IMR-90 (cell line): ENCODE measurements around the gene LTBP4. TPM values are rescaled to one million over a fixed set of nuclear protein-coding genes. Genes with fewer than 3 reads are reported as not detected.

Source experiments
- ATAC-seq: fragments of 200-7000 bp; cut with Tn5 transposase; 2 replicates; pipeline ENCODE4 v1.9.1; 2020; ENCODE audit warnings: low read depth, mild to moderate bottlenecking, moderate library complexity
- BruUV-seq: library from RNA; stranded (reverse); fragments of 400-500 nt; replicated peaks from 2 replicates; lab custom pipeline; 2021; lab: Mats Ljungman, UMichigan
- CTCF ChIA-PET: fragments of 300-600 bp; formaldehyde crosslinking; extraction: SDS; loops from one replicate; lab custom pipeline; 2021; ENCODE audit warnings: antibody characterized with exemption; lab: Yijun Ruan, JAX
- POLR2A ChIA-PET: fragments of 300-600 bp; sonication (Branson Sonifier 250); formaldehyde crosslinking; loops from one replicate; lab custom pipeline; 2022; ENCODE audit warnings: antibody characterized with exemption; ENCODE audit not compliant: unreplicated experiment; lab: Charles Lee
- DNase-seq: peaks from one replicate; pipeline ENCODE4 v3.0.0; 2013
- H2AFZ ChIP-seq: replicated peaks from 2 replicates; pipeline ENCODE3; 2013; ENCODE audit warnings: low read length, mild to moderate bottlenecking; ENCODE audit not compliant: poor library complexity
- H2AK5ac ChIP-seq: 2 replicates; pipeline ENCODE4 v1.6.1; 2013; ENCODE audit warnings: low read depth, low read length, inconsistent platforms
- H2AK9ac ChIP-seq: replicated peaks from 2 replicates; pipeline ENCODE3; 2013; ENCODE audit warnings: mild to moderate bottlenecking, low read depth, low read length, moderate library complexity; ENCODE audit not compliant: poor library complexity
- H2BK120ac ChIP-seq: 2 replicates; pipeline ENCODE4 v1.6.1; 2013; ENCODE audit warnings: low read depth, low read length, inconsistent platforms
- H2BK15ac ChIP-seq: 3 replicates; pipeline ENCODE4 v1.6.1; 2013; ENCODE audit warnings: low read depth, low read length, inconsistent platforms
- H2BK20ac ChIP-seq: 2 replicates; pipeline ENCODE4 v1.6.1; 2013; ENCODE audit warnings: low read depth, mild to moderate bottlenecking, inconsistent platforms, low read length, moderate library complexity
- H2BK5ac ChIP-seq: 2 replicates; pipeline ENCODE4 v1.6.1; 2013; ENCODE audit warnings: mild to moderate bottlenecking, low read depth, low read length, inconsistent platforms; ENCODE audit not compliant: poor library complexity, severe bottlenecking
- H3K14ac ChIP-seq: replicated peaks from 2 replicates; pipeline ENCODE4 v1.6.1; 2013; ENCODE audit warnings: low read depth, low read length, inconsistent platforms
- H3K18ac ChIP-seq: 2 replicates; pipeline ENCODE4 v1.6.1; 2013; ENCODE audit warnings: low read depth, low read length, control low read depth
- H3K23ac ChIP-seq: 2 replicates; pipeline ENCODE4 v1.6.1; 2013; ENCODE audit warnings: low read depth, low read length, inconsistent platforms
- H3K27ac ChIP-seq: 2 replicates; pipeline ENCODE4 v1.5.1; 2013; ENCODE audit warnings: mild to moderate bottlenecking, control low read depth, low read length; ENCODE audit not compliant: insufficient read depth
- H3K27me3 ChIP-seq: 2 replicates; pipeline ENCODE4 v1.6.1; 2013; ENCODE audit warnings: low read length; ENCODE audit not compliant: control insufficient read depth, insufficient read depth
- H3K36me3 ChIP-seq: 2 replicates; pipeline ENCODE4 v1.6.1; 2013; ENCODE audit warnings: low read length, mixed read lengths; ENCODE audit not compliant: control insufficient read depth, insufficient read depth
- H3K4ac ChIP-seq: 2 replicates; pipeline ENCODE4 v1.6.1; 2013; ENCODE audit warnings: low read depth, low read length, inconsistent platforms
- H3K4me1 ChIP-seq: 2 replicates; pipeline ENCODE4 v1.6.1; 2013; ENCODE audit warnings: low read length, mixed read lengths; ENCODE audit not compliant: control insufficient read depth, insufficient read depth
- H3K4me2 ChIP-seq: 2 replicates; pipeline ENCODE4 v1.6.1; 2013; ENCODE audit warnings: low read depth, mild to moderate bottlenecking, control low read depth, low read length, moderate library complexity
- H3K4me3 ChIP-seq: 2 replicates; pipeline ENCODE4 v1.5.1; 2013; ENCODE audit warnings: low read depth, mild to moderate bottlenecking, control low read depth, low read length, moderate library complexity; ENCODE audit not compliant: insufficient read depth
- H3K56ac ChIP-seq: 2 replicates; pipeline ENCODE4 v1.6.1; 2013; ENCODE audit warnings: low read length, inconsistent platforms; ENCODE audit not compliant: insufficient read depth; ENCODE audit errors: extremely low read depth
- H3K79me1 ChIP-seq, 2 experiments: 2 replicates each; pipeline ENCODE4 v1.6.1; 2013; ENCODE audit warnings: low read length in 2 of 2, inconsistent platforms in 1 of 2, low read depth in 1 of 2
- H3K9ac ChIP-seq: 2 replicates; pipeline ENCODE4 v1.6.1; 2013; ENCODE audit warnings: low read depth, low read length, control low read depth
- H3K9me1 ChIP-seq: 2 replicates; pipeline ENCODE4 v1.6.1; 2013; ENCODE audit warnings: low read length, inconsistent platforms; ENCODE audit not compliant: insufficient read depth
- H3K9me3 ChIP-seq: 2 replicates; pipeline ENCODE4 v1.6.1; 2013; ENCODE audit warnings: low read length; ENCODE audit not compliant: control insufficient read depth, insufficient read depth
- H4K20me1 ChIP-seq: 2 replicates; pipeline ENCODE4 v1.6.1; 2013; ENCODE audit warnings: low read length, inconsistent platforms; ENCODE audit not compliant: insufficient read depth
- H4K5ac ChIP-seq: 2 replicates; pipeline ENCODE4 v1.6.1; 2013; ENCODE audit warnings: mild to moderate bottlenecking, low read depth, low read length, control low read depth
- H4K8ac ChIP-seq, 2 experiments: 2 replicates each; pipeline ENCODE4 v1.6.1; 2013; ENCODE audit warnings: low read depth in 2 of 2, low read length in 2 of 2, control low read depth in 1 of 2, inconsistent platforms in 1 of 2
- H4K91ac ChIP-seq: 2 replicates; pipeline ENCODE4 v1.6.1; 2013; ENCODE audit warnings: low read depth, low read length, inconsistent platforms; ENCODE audit not compliant: insufficient read depth
- CEBPB ChIP-seq: IDR thresholded peaks from 2 replicates; pipeline ENCODE4 v1.6.1; 2012; ENCODE audit warnings: low read depth, low read length, improper control_type of control experiment
- CHD1 ChIP-seq: IDR thresholded peaks from 2 replicates; pipeline ENCODE4 v1.6.1; 2012; ENCODE audit warnings: low read depth, low read length, improper control_type of control experiment
- MAFK ChIP-seq: IDR thresholded peaks from 2 replicates; pipeline ENCODE4 v1.6.1; 2012; ENCODE audit warnings: low read depth, low read length, improper control_type of control experiment
- MAZ ChIP-seq: IDR thresholded peaks from 2 replicates; pipeline ENCODE4 v1.6.1; 2012; ENCODE audit warnings: low read depth, mild to moderate bottlenecking, low read length, improper control_type of control experiment, moderate library complexity, borderline replicate concordance
- MXI1 ChIP-seq: IDR thresholded peaks from 2 replicates; pipeline ENCODE4 v1.6.1; 2012; ENCODE audit warnings: low read depth, mild to moderate bottlenecking, low read length, moderate library complexity, borderline replicate concordance
- NFE2L2 ChIP-seq: fragments of 150-350 bp; IDR thresholded peaks from 2 replicates; pipeline ENCODE4 v1.6.1; 2016; ENCODE audit warnings: low read depth, mild to moderate bottlenecking, low read length
- POLR2A ChIP-seq: IDR thresholded peaks from 2 replicates; pipeline ENCODE4 v1.6.1; 2012; ENCODE audit warnings: mild to moderate bottlenecking, low read depth, low read length
- RAD21 ChIP-seq: IDR thresholded peaks from 2 replicates; pipeline ENCODE4 v1.6.1; 2012; ENCODE audit warnings: low read length, improper control_type of control experiment
- RFX5 ChIP-seq: IDR thresholded peaks from 2 replicates; pipeline ENCODE4 v1.8.0; 2012; ENCODE audit warnings: low read depth, mild to moderate bottlenecking, low read length, moderate library complexity
- WGBS, 2 experiments: methylation state at CpG; one replicate each; pipeline versions ENCODE4 v1.1.5 to v1.1.7; 2013; ENCODE audit warnings: missing lambda C conversion rate in 2 of 2; ENCODE audit not compliant: insufficient read length in 1 of 2; ENCODE audit errors: extremely low coverage in 2 of 2; 5-methylcytosine and 5-hydroxymethylcytosine counted together
- dilution Hi-C: fragments of 300-500 bp; cut with HindIII; formaldehyde crosslinking; loops from one replicate; pipeline ENCODE4 v1.14.3; 2018; ENCODE audit warnings: low sequenced_read_pairs; ENCODE audit not compliant: unreplicated experiment
- in situ Hi-C: fragments of 300-500 bp; cut with MboI; formaldehyde crosslinking; loops from 3 replicates; pipeline ENCODE4 v1.14.3; 2019; ENCODE audit warnings: low sequenced_read_pairs, inconsistent platforms, mixed read lengths
- intact Hi-C: fragments of 100-400 bp; cut with micrococcal nuclease; formaldehyde crosslinking; loops from 2 replicates; pipeline ENCODE4 v1.10.0; 2022
- polyA plus RNA-seq, 3 experiments: library from polyadenylated mRNA; depleted of rRNA; stranded (reverse); fragments of >200 nt; gene quantifications; 2 replicates each; pipeline ENCODE4 v1.2.3, GENCODE V29; 2012; ENCODE audit warnings: low replicate concordance in 1 of 3
- total RNA-seq: library from RNA; depleted of rRNA; stranded (reverse); fragments of >200 nt; gene quantifications from 2 replicates; pipeline ENCODE4 v1.2.3, GENCODE V29; 2012
- TF ChIP-seq, protein P1 (sequence below): fragments of 150-350 bp; IDR thresholded peaks from 2 replicates; pipeline ENCODE4 v1.6.1; 2016; ENCODE audit warnings: low read depth, mild to moderate bottlenecking, low read length, moderate library complexity, borderline replicate concordance
- TF ChIP-seq, protein P2 (sequence below): fragments of 150-350 bp; IDR thresholded peaks from 2 replicates; pipeline ENCODE4 v1.6.1; 2017; ENCODE audit warnings: mild to moderate bottlenecking, antibody characterized with exemption, low read length, low read depth

LTBP4 gene
- total and polyA plus RNA-seq, 2 of the 4 experiments (the other 2 are of a cell fraction) = 14.7 to 70.3 TPM

- no peak for TF ChIP-seq RFX5
Measured at GRCh38 chr19:40610396-40611064, 9.4 kb downstream of the LTBP4 start (continued).

DNA sequence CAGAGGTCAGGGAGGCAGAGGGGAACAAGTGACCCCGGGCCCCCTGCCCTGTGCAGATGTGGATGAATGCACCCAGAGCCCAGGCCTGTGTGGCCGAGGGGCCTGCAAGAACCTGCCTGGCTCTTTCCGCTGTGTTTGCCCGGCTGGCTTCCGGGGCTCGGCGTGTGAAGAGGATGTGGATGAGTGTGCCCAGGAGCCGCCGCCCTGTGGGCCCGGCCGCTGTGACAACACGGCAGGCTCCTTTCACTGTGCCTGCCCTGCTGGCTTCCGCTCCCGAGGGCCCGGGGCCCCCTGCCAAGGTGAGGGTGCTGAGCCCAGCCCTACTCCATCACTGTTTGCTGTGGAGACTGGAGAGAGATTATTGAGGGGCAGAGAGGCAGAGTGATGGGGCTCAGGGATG is 9.9 kb downstream of the LTBP4 start:
- Histone ChIP-seq H3K18ac (no peak overlapping the region), H4K5ac (no peak overlapping the region), H2BK15ac (no peak overlapping the region), H2BK20ac (no peak overlapping the region), H2AFZ (no peak overlapping the region), H3K4me3 (no peak overlapping the region), H3K27me3 (no peaks in the 10 kb centered on the region), H3K4me2 (no peak overlapping the region), H3K56ac (no peak overlapping the region), H3K9me3 (no peaks in the 10 kb centered on the region), H3K4me1 (peaks cover 6% of the 10 kb centered on the region; the same call in 1 of the 2 replicates), H2AK5ac (0 out of 2 replicates have a peak overlapping the region, but pooled peaks have one; percentile 37), H4K8ac (no peak overlapping the region), H3K79me1 (peaks cover 4 to 10% of the 10 kb centered on the region in 2 experiments), H4K91ac (no peak overlapping the region), H4K20me1 (peaks cover 3% of the 10 kb centered on the region; the same call in 1 of the 2 replicates), H2BK5ac (no peak overlapping the region), H3K9ac (no peak overlapping the region), H2BK120ac (no peak overlapping the region), H3K27ac (no peak overlapping the region), H3K14ac (no peak overlapping the region), H3K36me3 (peaks cover 29% of the 10 kb centered on the region), H2AK9ac (no peak overlapping the region), H3K9me1 (peaks cover 7% of the 10 kb centered on the region), H3K4ac (no peak overlapping the region), H3K23ac (no peak overlapping the region)
- WGBS, 2 experiments = 100% methylated on average over 1 of the region's 15 CpGs; no CpG with 5 or more reads in 1 of the 2 experiments
- intact Hi-C loops = no loop called here
- TF ChIP-seq, protein P1, sequence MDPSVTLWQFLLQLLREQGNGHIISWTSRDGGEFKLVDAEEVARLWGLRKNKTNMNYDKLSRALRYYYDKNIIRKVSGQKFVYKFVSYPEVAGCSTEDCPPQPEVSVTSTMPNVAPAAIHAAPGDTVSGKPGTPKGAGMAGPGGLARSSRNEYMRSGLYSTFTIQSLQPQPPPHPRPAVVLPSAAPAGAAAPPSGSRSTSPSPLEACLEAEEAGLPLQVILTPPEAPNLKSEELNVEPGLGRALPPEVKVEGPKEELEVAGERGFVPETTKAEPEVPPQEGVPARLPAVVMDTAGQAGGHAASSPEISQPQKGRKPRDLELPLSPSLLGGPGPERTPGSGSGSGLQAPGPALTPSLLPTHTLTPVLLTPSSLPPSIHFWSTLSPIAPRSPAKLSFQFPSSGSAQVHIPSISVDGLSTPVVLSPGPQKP = no peak
- no peak for TF ChIP-seq NFE2L2
- no peak for TF ChIP-seq RAD21
- TF ChIP-seq, protein P2, sequence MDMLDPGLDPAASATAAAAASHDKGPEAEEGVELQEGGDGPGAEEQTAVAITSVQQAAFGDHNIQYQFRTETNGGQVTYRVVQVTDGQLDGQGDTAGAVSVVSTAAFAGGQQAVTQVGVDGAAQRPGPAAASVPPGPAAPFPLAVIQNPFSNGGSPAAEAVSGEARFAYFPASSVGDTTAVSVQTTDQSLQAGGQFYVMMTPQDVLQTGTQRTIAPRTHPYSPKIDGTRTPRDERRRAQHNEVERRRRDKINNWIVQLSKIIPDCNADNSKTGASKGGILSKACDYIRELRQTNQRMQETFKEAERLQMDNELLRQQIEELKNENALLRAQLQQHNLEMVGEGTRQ = no peak
- no peak for TF ChIP-seq CHD1
- TF ChIP-seq MXI1 = no peak
- TF ChIP-seq MAFK = no peak
- no peak for TF ChIP-seq RFX5
- TF ChIP-seq POLR2A = no peak
- TF ChIP-seq CEBPB = no peak
- TF ChIP-seq MAZ = no peak
- DNase-seq = no peak
- in situ Hi-C loops = no loop called here
- POLR2A ChIA-PET = no interaction called here
- BruUV-seq = no TSS peak
- CTCF ChIA-PET = no interaction called here
- dilution Hi-C loops = no loop called here
- ATAC-seq = no peak
